Measurements from ENCODE around the gene OGDH.

- TF ChIP-seq POLR2A (IDR thresholded peaks at IDR 0.05) (no peak), CTCF (IDR thresholded peaks at IDR 0.05) (no peak), EP300 (IDR thresholded peaks at IDR 0.05) (no peak)
Measured at GRCh38 chr7:44709011-44709915, 102.8 kb downstream of the OGDH start.

Data from ovary (tissue), 3 donors.